HFFc6 (cell line): ENCODE measurements around the gene LMTK3. TPM values are rescaled to one million over a fixed set of nuclear protein-coding genes. Genes with fewer than 3 reads are reported as not detected.
A peak's percentile ranks its signal among the peaks of the same experiment; 100 is the strongest.

Source experiments
- DNase-seq: peaks from one replicate; pipeline ENCODE4 v3.0.0-alpha.2; 2018
- H3K27ac Mint-ChIP-seq: 2 replicates; pipeline ENCODE4 v1.8.0; 2020; ENCODE audit warnings: mild to moderate bottlenecking, mixed read lengths
- H3K27me3 Mint-ChIP-seq: 2 replicates; pipeline ENCODE4 v1.8.0; 2021; ENCODE audit warnings: mild to moderate bottlenecking, moderate library complexity, mixed read lengths; ENCODE audit not compliant: insufficient read depth
- H3K36me3 Mint-ChIP-seq: 2 replicates; pipeline ENCODE4 v1.8.0; 2021; ENCODE audit warnings: low read depth, mixed read lengths
- H3K4me1 Mint-ChIP-seq: 2 replicates; pipeline ENCODE4 v1.8.0; 2020; ENCODE audit warnings: low read depth, mixed read lengths
- H3K4me3 Mint-ChIP-seq: 2 replicates; pipeline ENCODE4 v1.8.0; 2020; ENCODE audit warnings: mild to moderate bottlenecking, moderate library complexity, mixed read lengths
- H3K9me3 Mint-ChIP-seq: 2 replicates; pipeline ENCODE4 v1.8.0; 2020; ENCODE audit warnings: mild to moderate bottlenecking, mixed read lengths
- CTCF ChIP-seq: fragments of 200-600 bp; sonication (generic); IDR thresholded peaks from 2 replicates; pipeline ENCODE4 v1.5.0; 2021; ENCODE audit warnings: antibody characterized with exemption, mild to moderate bottlenecking
- total RNA-seq, 6 experiments: library from RNA; stranded (reverse); fragmentation: NEBNext Ultra II Directional; extraction: Animal tissue kit (Norgen Biotek cat#: 25700); gene quantifications; 2 replicates in 1 of 6; 3 replicates in 5 of 6; pipeline ENCODE4 v1.2.3, GENCODE V29; 2021

Gene LMTK3
- total RNA-seq, 6 experiments from 2014 or later: 0.21 to 0.88 (median 0.60) TPM

GRCh38 chr19:48484931-48485612 lies 26.6 kb downstream of the LMTK3 start:
- Mint-ChIP-seq H3K9me3 (no peaks in the 10 kb centered on the region), H3K36me3 (peaks cover 5% of the 10 kb centered on the region), H3K27ac (no peak overlapping the region), H3K27me3 (peaks cover 11% of the 10 kb centered on the region), H3K4me1 (peaks cover 58% of the 10 kb centered on the region), H3K4me3 (no peak overlapping the region)
- no peak for DNase-seq
- TF ChIP-seq CTCF: no peak

- no peak overlapping the region; the same call in 1 of the 2 replicates for H3K4me3 Mint-ChIP-seq
- DNase-seq: no peak
- H3K27ac Mint-ChIP-seq: no peak overlapping the region
- peaks cover 15% of the 10 kb centered on the region for H3K27me3 Mint-ChIP-seq
- peaks cover 65% of the 10 kb centered on the region for H3K4me1 Mint-ChIP-seq
- TF ChIP-seq CTCF: no peak
- no peaks in the 10 kb centered on the region for H3K9me3 Mint-ChIP-seq
- H3K36me3 Mint-ChIP-seq: peaks cover 11% of the 10 kb centered on the region
These were observed 27.3 kb downstream of the LMTK3 start for GRCh38 chr19:48484247-48484893.

GRCh38 chr19:48483301-48483700 lies 28.3 kb downstream of the LMTK3 start:
- peaks cover 15% of the 10 kb centered on the region for H3K27me3 Mint-ChIP-seq
- no peaks in the 10 kb centered on the region for H3K9me3 Mint-ChIP-seq
- peak overlapping the region; percentile 46; the same call in 1 of the 2 replicates for H3K27ac Mint-ChIP-seq
- no peak for TF ChIP-seq CTCF
- peaks cover 61% of the 10 kb centered on the region for H3K4me1 Mint-ChIP-seq
- no peak overlapping the region for H3K4me3 Mint-ChIP-seq
- peaks cover 14% of the 10 kb centered on the region for H3K36me3 Mint-ChIP-seq
- no peak for DNase-seq

GRCh38 chr19:48481846-48482639 lies 29.6 kb downstream of the LMTK3 start:
- peak; percentile 60 for DNase-seq
- H3K27me3 Mint-ChIP-seq: peaks cover 15% of the 10 kb centered on the region
- peaks cover 14% of the 10 kb centered on the region for H3K36me3 Mint-ChIP-seq
- peaks cover 49% of the 10 kb centered on the region for H3K4me1 Mint-ChIP-seq
- peak overlapping the region; percentile 74 for H3K27ac Mint-ChIP-seq
- TF ChIP-seq CTCF: no peak
- H3K4me3 Mint-ChIP-seq: peak overlapping the region; percentile 36
- H3K9me3 Mint-ChIP-seq: no peaks in the 10 kb centered on the region

GRCh38 chr19:48480558-48481500 lies 30.8 kb downstream of the LMTK3 start:
- H3K36me3 Mint-ChIP-seq: peaks cover 17% of the 10 kb centered on the region
- peaks cover 42% of the 10 kb centered on the region for H3K4me1 Mint-ChIP-seq
- peak overlapping the region; percentile 84 for H3K27ac Mint-ChIP-seq
- peak overlapping the region; percentile 80 for H3K4me3 Mint-ChIP-seq
- H3K27me3 Mint-ChIP-seq: peaks cover 16% of the 10 kb centered on the region
- H3K9me3 Mint-ChIP-seq: no peaks in the 10 kb centered on the region
- no peak for TF ChIP-seq CTCF
- DNase-seq: peak; percentile 26
